Measurements from ENCODE around the gene SLC25A18.

The SLC25A18 gene

GRCh38 chr22:17570851-17571631 is 7.7 kb downstream of the SLC25A18 start:
- DNase-seq (ENCODE audit: low read depth), result peak; percentile 92

- DNase-seq (ENCODE audit: low read depth), result no peak
These were observed 11.9 kb downstream of the SLC25A18 start for GRCh38 chr22:17575151-17575550.

DNA sequence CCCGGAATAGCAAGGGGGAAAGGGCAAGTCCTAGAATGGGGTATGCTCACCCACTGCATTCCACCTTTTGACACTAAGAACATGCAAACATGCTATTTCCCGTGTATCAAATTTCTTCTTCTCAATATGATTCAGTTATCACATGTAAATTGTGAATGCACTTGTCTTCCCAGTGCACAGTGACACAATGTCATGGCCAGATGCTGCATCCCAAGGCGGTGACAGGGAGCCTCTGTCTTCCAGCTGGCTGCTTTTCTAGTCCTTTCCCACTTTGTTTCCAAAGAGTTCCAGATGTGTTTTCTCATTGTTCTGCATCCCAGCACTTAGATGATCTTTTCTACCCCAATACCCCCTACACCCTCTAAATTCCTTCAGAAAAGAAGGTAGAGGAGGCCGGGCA is 12.4 kb downstream of the SLC25A18 start:
- DNase-seq (ENCODE audit: low read depth), result no peak

DNA sequence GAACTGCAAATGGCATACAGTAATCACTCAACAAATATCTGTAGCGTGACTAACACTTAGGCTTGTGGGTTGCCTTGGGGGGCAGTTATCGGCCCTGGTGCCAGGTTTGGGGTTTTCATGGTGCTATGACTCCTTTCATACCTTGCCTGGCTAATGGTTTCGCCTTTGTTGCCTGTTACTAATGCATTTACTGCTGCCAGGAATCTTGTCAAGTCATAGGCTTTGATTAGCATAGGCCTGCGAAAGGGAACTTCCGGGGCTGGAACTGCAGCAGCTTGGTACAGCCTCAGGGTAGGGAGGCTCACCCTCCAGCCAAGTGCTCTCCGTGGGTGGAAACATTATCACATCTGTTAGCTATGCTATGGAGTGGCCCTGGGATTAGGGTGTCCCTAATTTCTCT is 13.2 kb downstream of the SLC25A18 start:
- DNase-seq (ENCODE audit: low read depth), result peak; percentile 97

DNA sequence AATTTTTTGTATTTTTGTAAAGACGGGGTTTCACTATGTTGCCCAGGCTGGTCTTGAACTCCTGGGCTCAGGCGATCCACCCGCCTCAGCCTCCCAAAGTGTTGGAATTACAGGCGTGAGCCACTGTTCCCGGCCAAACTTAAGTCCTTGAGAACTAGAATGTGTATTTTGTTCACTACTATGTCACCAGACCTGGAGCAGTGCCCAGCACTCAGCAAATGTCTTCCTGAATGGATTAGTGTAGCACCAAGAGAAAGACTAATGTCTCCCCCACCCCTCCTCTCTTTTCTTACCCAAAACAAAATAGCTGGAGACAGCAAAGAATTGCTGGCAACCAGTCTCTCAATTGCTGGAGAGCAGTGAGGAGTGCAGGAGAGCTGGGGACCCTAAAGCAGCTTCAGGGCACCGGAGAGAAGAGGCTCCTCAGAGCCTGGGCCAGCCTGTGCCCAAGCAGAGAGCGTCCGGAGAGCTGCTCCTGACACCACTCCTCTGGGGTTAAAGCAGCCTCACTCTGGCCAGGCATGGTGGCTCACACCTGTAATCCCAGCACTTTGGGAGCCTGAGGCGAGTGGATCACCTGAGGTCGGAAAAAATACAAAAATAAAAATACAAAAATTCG is 14.9 kb downstream of the SLC25A18 start:
- DNase-seq (ENCODE audit: low read depth), result peak; percentile 56

- DNase-seq (ENCODE audit: low read depth), result no peak
These were observed 16.3 kb downstream of the SLC25A18 start for GRCh38 chr22:17579535-17579981.

DNA sequence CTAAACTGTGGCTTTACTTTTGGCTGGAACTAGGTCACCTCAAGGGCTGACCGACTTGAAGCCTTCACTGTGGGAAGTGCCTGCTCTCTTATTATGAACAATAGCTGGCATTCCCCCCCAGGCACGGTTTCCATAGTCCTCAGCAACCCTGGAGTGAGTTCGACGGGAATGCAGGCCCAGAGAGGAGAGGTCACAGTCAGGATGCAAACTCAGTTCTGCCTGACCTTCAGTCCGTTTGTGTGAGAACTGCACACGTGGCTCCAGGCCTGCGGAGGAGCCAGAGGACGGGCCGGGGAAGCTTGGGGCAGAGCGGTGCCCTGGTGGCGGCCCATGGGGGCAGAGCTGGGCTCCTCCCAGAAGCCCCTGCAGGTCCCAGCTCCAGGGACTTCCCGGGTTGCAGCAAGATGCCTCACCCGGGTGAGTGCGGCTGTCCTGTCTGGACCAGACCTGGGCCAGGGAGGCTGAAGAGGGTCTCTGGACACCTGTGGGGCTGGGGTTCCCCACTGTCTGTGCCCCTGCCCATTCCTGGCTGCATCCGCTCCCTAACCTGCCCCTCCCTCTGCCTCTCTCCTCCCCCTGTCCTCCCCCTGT is 17.2 kb downstream of the SLC25A18 start:
- no peak for DNase-seq (ENCODE audit: low read depth)

- DNase-seq (ENCODE audit: low read depth), result no peak
These were observed 17.8 kb downstream of the SLC25A18 start for GRCh38 chr22:17581056-17581455.

- DNase-seq (ENCODE audit: low read depth), result no peak
These were observed 18.3 kb downstream of the SLC25A18 start for GRCh38 chr22:17581631-17582030.

- DNase-seq (ENCODE audit: low read depth), result no peak
These were observed 19.9 kb downstream of the SLC25A18 start for GRCh38 chr22:17583151-17583550.

DNA sequence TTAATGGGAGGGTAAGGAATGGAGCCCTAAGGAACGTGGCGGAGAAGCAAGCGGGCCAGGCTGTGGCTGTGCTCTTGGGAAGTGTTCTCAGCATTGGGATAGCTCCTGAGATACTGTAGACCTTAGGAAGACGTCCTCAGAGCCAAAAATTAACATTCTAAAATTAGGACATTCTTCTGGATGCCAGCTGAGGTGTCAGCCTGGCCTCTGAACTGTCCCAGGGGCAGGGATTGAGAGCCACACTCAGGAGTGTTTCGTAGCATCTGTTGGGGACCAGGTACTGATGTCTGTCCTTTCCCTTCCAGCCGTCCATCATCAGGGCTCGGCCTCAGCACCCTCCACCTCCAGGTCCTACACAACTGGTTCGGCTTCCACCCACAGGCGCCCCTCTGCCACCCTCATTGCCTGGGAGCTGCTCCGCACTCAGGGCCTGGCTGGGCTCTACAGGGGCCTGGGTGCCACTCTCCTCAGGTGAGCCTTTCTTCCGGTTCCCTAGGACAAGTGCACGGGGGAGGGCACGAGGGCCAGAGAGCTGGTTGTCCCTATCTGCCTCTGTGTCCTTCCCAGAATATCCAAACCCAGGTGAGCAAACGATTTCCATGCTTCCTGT is 23.6 kb downstream of the SLC25A18 start:
- no peak for DNase-seq (ENCODE audit: low read depth)

- DNase-seq (ENCODE audit: low read depth), result no peak
These were observed 24.3 kb downstream of the SLC25A18 start for GRCh38 chr22:17587629-17588028.

DNA sequence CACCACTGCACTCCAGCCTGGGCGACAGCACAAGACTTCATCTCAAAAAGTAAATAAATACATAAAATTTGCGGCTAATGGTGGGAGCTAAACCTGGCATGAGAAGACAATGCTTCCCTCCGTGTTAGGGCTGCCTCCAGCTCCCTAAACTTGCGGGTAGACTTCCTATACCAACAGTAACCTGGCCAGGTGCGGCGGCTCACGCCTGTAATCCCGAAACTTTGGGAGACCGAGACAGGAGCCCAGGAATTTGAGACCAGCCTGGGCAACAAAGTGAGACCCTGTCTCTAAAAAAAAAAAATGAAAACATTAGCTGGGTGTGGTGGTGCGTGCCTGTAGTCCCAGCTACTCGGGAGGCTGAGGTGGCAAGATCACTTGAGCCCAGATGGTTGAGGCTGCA is 25.3 kb downstream of the SLC25A18 start:
- no peak for DNase-seq (ENCODE audit: low read depth)

DNA sequence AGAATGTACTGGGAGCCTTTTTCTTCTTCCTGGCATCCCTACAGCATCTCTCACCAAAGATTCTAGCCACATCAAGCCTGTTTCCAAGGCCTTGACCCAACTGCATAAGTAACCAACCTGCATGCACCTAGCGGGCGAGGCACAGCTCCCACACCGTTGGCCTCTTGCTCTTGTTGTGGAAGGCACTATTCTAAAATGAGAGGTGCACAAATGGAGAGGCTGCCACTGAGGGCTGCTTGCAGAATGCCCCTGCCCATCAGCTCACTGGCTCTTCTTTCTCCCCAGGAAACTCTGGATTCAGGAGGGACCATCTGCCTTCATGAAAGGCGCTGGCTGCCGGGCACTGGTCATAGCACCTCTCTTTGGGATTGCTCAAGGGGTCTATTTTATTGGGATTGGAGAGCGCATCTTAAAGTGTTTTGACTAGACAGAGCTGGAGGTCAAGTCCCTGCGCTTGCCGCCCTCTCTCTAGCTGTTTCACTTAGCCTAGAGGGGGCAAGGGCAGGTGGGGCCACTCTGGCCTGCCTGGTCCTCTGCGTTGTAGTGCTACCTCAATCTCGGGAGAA is 26.6 kb downstream of the SLC25A18 start:
- no peak for DNase-seq (ENCODE audit: low read depth)

DNA sequence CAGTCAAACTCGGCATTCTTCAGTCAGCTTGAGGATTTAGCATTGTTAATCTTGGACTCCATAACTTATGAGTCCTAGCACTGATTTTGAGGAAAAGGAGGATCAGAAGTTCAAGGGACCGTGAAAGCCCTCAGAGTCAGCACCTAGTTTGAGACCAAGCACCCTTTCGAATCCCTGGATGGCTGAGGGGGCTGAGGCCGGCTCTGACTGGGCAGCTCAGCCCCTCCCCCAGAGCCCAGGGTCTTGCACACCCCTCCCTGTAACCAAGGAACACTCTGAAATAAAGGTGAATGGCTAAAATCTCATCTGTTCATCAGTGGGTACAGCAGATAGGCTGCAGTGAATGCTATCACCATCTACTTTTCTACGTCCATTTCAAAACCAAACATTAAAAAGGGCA is 27.3 kb downstream of the SLC25A18 start:
- DNase-seq (ENCODE audit: low read depth), result no peak

GRCh38 chr22:17592201-17592600 is 28.9 kb downstream of the SLC25A18 start:
- DNase-seq (ENCODE audit: low read depth), result no peak

DNA sequence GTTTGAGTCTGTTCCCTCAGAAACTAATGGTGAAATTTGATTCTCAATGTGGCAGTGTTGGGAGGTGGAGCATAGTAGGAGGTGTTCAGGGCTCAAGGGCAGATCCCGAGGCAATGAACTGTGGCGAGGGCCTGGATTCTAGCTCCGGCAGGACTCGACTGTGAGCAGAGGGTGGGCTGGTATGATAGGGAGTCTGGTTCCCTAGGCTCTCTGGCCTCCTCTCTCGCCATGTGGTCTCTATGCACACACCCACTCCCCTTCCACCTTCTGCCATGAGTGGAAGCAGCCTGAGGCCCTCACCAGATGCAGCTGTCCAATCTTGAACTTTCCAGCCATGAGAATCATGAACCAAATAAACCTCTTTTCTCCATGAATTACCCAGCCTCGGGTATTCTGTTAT is 32.9 kb downstream of the SLC25A18 start:
- no peak for DNase-seq (ENCODE audit: low read depth)

DNA sequence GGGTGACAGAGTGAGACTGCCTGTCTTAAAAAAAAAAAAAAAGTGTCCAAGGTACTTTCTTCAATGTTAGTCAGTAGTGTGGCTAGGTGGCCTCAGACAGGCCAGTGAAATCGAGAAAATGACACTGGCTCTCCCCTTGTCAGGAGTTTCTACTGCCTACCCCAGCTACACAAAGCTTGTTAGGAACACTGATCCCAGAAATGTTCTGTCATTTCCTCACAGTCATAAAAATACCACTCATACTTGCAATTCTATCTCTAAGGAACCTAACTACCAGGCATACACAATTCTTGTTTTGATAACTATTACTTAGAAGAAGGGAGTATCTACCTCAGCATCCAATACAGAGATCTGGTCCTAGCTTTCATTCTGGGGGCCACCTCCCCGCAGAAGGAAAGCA is 33.9 kb downstream of the SLC25A18 start:
- peak; percentile 80 for DNase-seq (ENCODE audit: low read depth)

- no peak for DNase-seq (ENCODE audit: low read depth)
These were observed 35.0 kb downstream of the SLC25A18 start for GRCh38 chr22:17598318-17598717.

- peak; percentile 24 for DNase-seq (ENCODE audit: low read depth)
These were observed 37.7 kb downstream of the SLC25A18 start for GRCh38 chr22:17601031-17601430.

- no peak for DNase-seq (ENCODE audit: low read depth)
These were observed 40.4 kb downstream of the SLC25A18 start for GRCh38 chr22:17603668-17604067.

DNA sequence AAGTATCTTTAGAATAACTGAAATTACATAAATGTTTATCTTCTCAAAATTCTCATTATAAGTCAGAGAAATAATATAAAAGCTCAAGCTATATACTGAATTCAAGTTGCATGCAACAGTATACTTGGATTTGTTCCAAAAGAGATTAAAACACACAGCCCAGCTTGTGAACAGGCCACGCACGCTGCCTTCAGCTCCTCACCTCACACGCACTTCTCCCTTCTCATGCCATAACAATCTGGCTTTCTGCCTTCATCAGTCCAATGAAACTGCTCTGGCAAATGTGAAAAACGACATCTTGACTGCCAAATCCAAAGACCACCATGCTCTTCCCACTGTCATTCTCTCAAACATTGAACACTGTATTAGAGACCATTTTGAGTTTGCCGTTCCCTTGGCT is 43.2 kb downstream of the SLC25A18 start:
- peak; percentile 7 for DNase-seq (ENCODE audit: low read depth)

Data from EH (cell line).